Body of pancreas (tissue), 4 donors: ENCODE data around the gene PDZRN3. TPM values are rescaled to one million over a fixed set of nuclear protein-coding genes. Genes with fewer than 3 reads are reported as not detected.

Experiments
- ATAC-seq: fragments of 150-250 bp; one replicate; pipeline ENCODE4 v1.9.1; 2016
- DNase-seq, 4 donors: peaks; one replicate each; pipeline ENCODE4 v3.0.0-alpha.2; 2019
- H3K27ac ChIP-seq, 4 donors: fragments of 200-600 bp; sonication (generic); 1 replicate in 3 of 4; 2 replicates in 1 of 4; pipeline versions ENCODE4 v1.5.1 to v1.6.1; 2016 to 2019; ENCODE audit warnings: mild to moderate bottlenecking in 1 of 4, mixed read lengths in 1 of 4, moderate library complexity in 1 of 4
- H3K27me3 ChIP-seq, 2 donors: fragments of 200-600 bp; sonication (generic); one replicate each; pipeline ENCODE4 v1.6.0; 2016; ENCODE audit warnings: mild to moderate bottlenecking in 1 of 2
- H3K36me3 ChIP-seq, 2 donors: fragments of 200-600 bp; sonication (generic); replicated peaks in 1 of 2; 2 replicates each; pipeline ENCODE4 v1.5.1; 2016; ENCODE audit warnings: low read depth in 2 of 2; ENCODE audit not compliant: insufficient read depth in 1 of 2
- H3K4me1 ChIP-seq: fragments of 200-600 bp; sonication (generic); one replicate; pipeline ENCODE4 v1.6.0; 2016
- H3K4me3 ChIP-seq, 2 donors: fragments of 200-600 bp; sonication (generic); 1 replicate in 1 of 2; 2 replicates in 1 of 2; pipeline ENCODE4 v1.5.1; 2016 to 2019
- H3K9me3 ChIP-seq, 3 donors: fragments of 200-600 bp; sonication (generic); 1 replicate in 2 of 3; 2 replicates in 1 of 3; pipeline ENCODE4 v1.5.1; 2016
- CTCF ChIP-seq, 7 experiments: fragments of 450-650 bp in 4 of 7; fragments of 200-600 bp in 3 of 7; sonication (generic) in 3 of 7; IDR thresholded peaks; one replicate each; pipeline ENCODE4 v1.5.1; 2016 to 2019; ENCODE audit warnings: antibody characterized with exemption in 7 of 7
- POLR2A ChIP-seq, 3 donors: fragments of 450-650 bp; IDR thresholded peaks; one replicate each; pipeline ENCODE4 v1.6.1; 2016; ENCODE audit warnings: antibody characterized with exemption in 3 of 3, mild to moderate bottlenecking in 2 of 3
- WGBS, 2 donors: methylation state at CpG; one replicate each; pipeline ENCODE4 v1.1.5; 2017; 5-methylcytosine and 5-hydroxymethylcytosine counted together
- intact Hi-C: fragments of 100-400 bp; cut with DNase I; formaldehyde crosslinking; loops from one replicate; pipeline ENCODE4 v1.15.1; 2023
- total RNA-seq, 2 donors: library from RNA; depleted of rRNA; stranded (reverse); fragments of >200 nt; gene quantifications; one replicate each; pipeline ENCODE4 v1.1.0, GENCODE V29; 2016

Gene PDZRN3
- total RNA-seq, 2 donors from 2014 or later = 18.9 to 41.9 TPM

GRCh38 chr3:73502609-73503583 is 121.8 kb downstream of the PDZRN3 start:
- Histone ChIP-seq H3K27ac (no peak overlapping the region), H3K36me3 (no peaks in the 10 kb centered on the region), H3K9me3 (no peaks in the 10 kb centered on the region), H3K4me1 (peaks cover 12% of the 10 kb centered on the region), H3K4me3 (no peak overlapping the region), H3K27me3 (no peaks in the 10 kb centered on the region)
- TF ChIP-seq CTCF (IDR thresholded peaks at IDR 0.05) (peak; percentile 75 to 92 (median 87)), POLR2A (IDR thresholded peaks at IDR 0.05) (no peak)
- ATAC-seq (peak; percentile 85), DNase-seq (peak; percentile 77 to 82 (median 78))
- 31 to 39% methylated on average over 6 of the region's 6 CpGs for WGBS, 2 donors
- intact Hi-C loops = loop anchor here (5.0 to 10.0 kb wide), 2 partner anchors 48 to 401 kb away; no protein-coding TSS in a partner anchor

GRCh38 chr3:73500321-73500720 is 124.4 kb downstream of the PDZRN3 start:
- TF ChIP-seq CTCF (IDR thresholded peaks at IDR 0.05) (no peak), POLR2A (IDR thresholded peaks at IDR 0.05) (no peak)
- Histone ChIP-seq H3K4me3 (no peak overlapping the region), H3K4me1 (peaks cover 12% of the 10 kb centered on the region), H3K36me3 (no peaks in the 10 kb centered on the region), H3K27me3 (no peaks in the 10 kb centered on the region), H3K9me3 (no peaks in the 10 kb centered on the region), H3K27ac (no peak overlapping the region)
- ATAC-seq = no peak
- intact Hi-C loops = loop anchor here (5.0 to 10.0 kb wide), 2 partner anchors 46 to 398 kb away; no protein-coding TSS in a partner anchor
- DNase-seq = no peak
- WGBS, 2 donors = 100% methylated on average over 1 of the region's 1 CpG

GRCh38 chr3:73499787-73500186 is 125.0 kb downstream of the PDZRN3 start:
- DNase-seq (no peak), ATAC-seq (no peak)
- TF ChIP-seq CTCF (IDR thresholded peaks at IDR 0.05) (no peak), POLR2A (IDR thresholded peaks at IDR 0.05) (no peak)
- no peaks in the 10 kb centered on the region for H3K27me3 ChIP-seq
- H3K9me3 ChIP-seq = no peaks in the 10 kb centered on the region
- intact Hi-C loops = loop anchor here (5.0 to 10.0 kb wide), 2 partner anchors 45 to 397 kb away; no protein-coding TSS in a partner anchor
- 97 to 100% methylated on average over 3 of the region's 3 CpGs for WGBS, 2 donors
- no peak overlapping the region for H3K27ac ChIP-seq
- H3K4me1 ChIP-seq = peaks cover 12% of the 10 kb centered on the region
- H3K4me3 ChIP-seq = no peak overlapping the region
- H3K36me3 ChIP-seq = no peaks in the 10 kb centered on the region

DNA sequence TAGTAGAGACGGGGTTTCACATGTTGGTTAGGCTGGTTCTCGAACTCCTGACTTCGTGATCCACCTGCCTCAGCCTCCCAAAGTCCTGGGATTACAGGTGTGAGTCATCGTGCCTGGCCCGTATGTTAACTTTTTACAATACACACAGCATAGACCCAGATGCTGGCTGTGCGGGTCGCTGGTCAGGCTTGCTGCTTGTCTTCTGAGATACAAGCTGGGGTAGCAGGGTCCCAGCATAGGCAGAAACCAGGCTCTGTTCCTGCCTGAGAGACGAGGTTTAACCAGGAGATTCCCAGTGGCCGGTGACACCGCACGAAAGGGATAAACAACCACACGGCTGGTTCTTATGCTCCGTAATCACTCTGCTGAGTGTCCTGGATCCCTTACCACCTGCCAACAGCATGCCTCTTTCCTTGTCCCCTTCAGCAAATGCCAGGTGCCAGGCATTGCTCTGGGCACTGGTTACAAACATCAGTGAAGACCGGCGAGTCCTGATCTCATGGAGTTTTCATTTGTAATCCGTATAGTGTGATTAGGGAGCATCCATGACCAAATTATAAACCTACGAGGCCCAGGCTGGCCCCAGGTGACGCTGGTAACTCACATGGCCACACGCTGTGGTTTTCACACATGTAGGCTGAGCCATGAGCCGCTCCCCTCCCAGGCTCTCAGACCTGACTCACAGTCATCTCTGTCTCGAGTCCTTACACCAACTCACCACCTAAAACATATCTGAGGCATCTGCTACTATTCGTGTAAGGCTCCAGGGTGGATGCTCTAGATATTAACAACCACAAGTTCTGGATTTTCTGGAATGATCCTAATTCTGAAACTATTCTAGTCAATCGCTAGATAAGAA is 125.7 kb downstream of the PDZRN3 start:
- no peak for DNase-seq
- ATAC-seq = no peak
- WGBS, 2 donors = 87 to 91% methylated on average over 23 of the region's 23 CpGs
- H3K9me3 ChIP-seq = no peaks in the 10 kb centered on the region
- no peak overlapping the region for H3K4me3 ChIP-seq
- no peaks in the 10 kb centered on the region for H3K27me3 ChIP-seq
- H3K27ac ChIP-seq = no peak overlapping the region
- H3K36me3 ChIP-seq = no peaks in the 10 kb centered on the region
- TF ChIP-seq CTCF (IDR thresholded peaks at IDR 0.05) (no peak), POLR2A (IDR thresholded peaks at IDR 0.05) (no peak)
- intact Hi-C loops = no loop called here
- peaks cover 8% of the 10 kb centered on the region for H3K4me1 ChIP-seq
